ENCODE measurements around the gene TRPT1. TPM values are rescaled to one million over a fixed set of nuclear protein-coding genes. Genes with fewer than 3 reads are reported as not detected.

The TRPT1 gene
- total RNA-seq, 1 donor from 2014 or later: 34.2 TPM

GRCh38 chr11:64244966-64245365 lies 19.0 kb upstream of the TRPT1 start:
- Mint-ChIP-seq H3K4me3 (peak overlapping the region; percentile 94), H3K4me1 (ENCODE audit: unreplicated experiment) (peaks cover 19% of the 10 kb centered on the region), H3K9me3 (no peaks in the 10 kb centered on the region), H3K27ac (peak overlapping the region; percentile 99), H3K27me3 (no peaks in the 10 kb centered on the region), H3K36me3 (peaks cover 3% of the 10 kb centered on the region)
- TF ChIP-seq CTCF (conservative IDR thresholded peaks at IDR 0.05): no peak
- DNase-seq (ENCODE audit: extremely low spot score, unreplicated experiment): no peak

GRCh38 chr11:64244107-64244506 lies 18.1 kb upstream of the TRPT1 start:
- Mint-ChIP-seq H3K9me3 (no peaks in the 10 kb centered on the region), H3K4me1 (ENCODE audit: unreplicated experiment) (peaks cover 16% of the 10 kb centered on the region), H3K27ac (peak overlapping the region; percentile 84), H3K36me3 (peaks cover 3% of the 10 kb centered on the region), H3K27me3 (no peaks in the 10 kb centered on the region), H3K4me3 (peak overlapping the region; percentile 80)
- DNase-seq (ENCODE audit: extremely low spot score, unreplicated experiment): no peak
- no peak for TF ChIP-seq CTCF (conservative IDR thresholded peaks at IDR 0.05)

GRCh38 chr11:64243236-64243854 lies 17.4 kb upstream of the TRPT1 start:
- peak overlapping the region; percentile 80 for H3K4me3 Mint-ChIP-seq
- H3K9me3 Mint-ChIP-seq: no peaks in the 10 kb centered on the region
- no peaks in the 10 kb centered on the region for H3K27me3 Mint-ChIP-seq
- H3K4me1 Mint-ChIP-seq (ENCODE audit: unreplicated experiment): peaks cover 16% of the 10 kb centered on the region
- DNase-seq (ENCODE audit: extremely low spot score, unreplicated experiment): no peak
- H3K36me3 Mint-ChIP-seq: peaks cover 3% of the 10 kb centered on the region
- TF ChIP-seq CTCF (conservative IDR thresholded peaks at IDR 0.05): no peak
- peak overlapping the region; percentile 84 for H3K27ac Mint-ChIP-seq

GRCh38 chr11:64241491-64242374 lies 15.7 kb upstream of the TRPT1 start:
- H3K36me3 Mint-ChIP-seq: peaks cover 3% of the 10 kb centered on the region
- peak; percentile 14 for TF ChIP-seq CTCF (conservative IDR thresholded peaks at IDR 0.05)
- no peaks in the 10 kb centered on the region for H3K9me3 Mint-ChIP-seq
- peak overlapping the region; percentile 100 for H3K27ac Mint-ChIP-seq
- no peaks in the 10 kb centered on the region for H3K27me3 Mint-ChIP-seq
- peaks cover 11% of the 10 kb centered on the region for H3K4me1 Mint-ChIP-seq (ENCODE audit: unreplicated experiment)
- H3K4me3 Mint-ChIP-seq: peak overlapping the region; percentile 91
- DNase-seq (ENCODE audit: extremely low spot score, unreplicated experiment): no peak

- Mint-ChIP-seq H3K27me3 (no peaks in the 10 kb centered on the region), H3K4me3 (peak overlapping the region; percentile 91), H3K4me1 (ENCODE audit: unreplicated experiment) (peaks cover 11% of the 10 kb centered on the region), H3K27ac (peak overlapping the region; percentile 100), H3K9me3 (no peaks in the 10 kb centered on the region), H3K36me3 (peaks cover 3% of the 10 kb centered on the region)
- TF ChIP-seq CTCF (conservative IDR thresholded peaks at IDR 0.05): no peak
- DNase-seq (ENCODE audit: extremely low spot score, unreplicated experiment): peak; percentile 100
Observed at GRCh38 chr11:64241241-64241490, 15.2 kb upstream of the TRPT1 start.

All from type B pancreatic cell (in vitro differentiated cells).